ENCODE data around the gene GIGYF2. TPM values are rescaled to one million over a fixed set of nuclear protein-coding genes. Genes with fewer than 3 reads are reported as not detected.

GIGYF2 gene, protein sequence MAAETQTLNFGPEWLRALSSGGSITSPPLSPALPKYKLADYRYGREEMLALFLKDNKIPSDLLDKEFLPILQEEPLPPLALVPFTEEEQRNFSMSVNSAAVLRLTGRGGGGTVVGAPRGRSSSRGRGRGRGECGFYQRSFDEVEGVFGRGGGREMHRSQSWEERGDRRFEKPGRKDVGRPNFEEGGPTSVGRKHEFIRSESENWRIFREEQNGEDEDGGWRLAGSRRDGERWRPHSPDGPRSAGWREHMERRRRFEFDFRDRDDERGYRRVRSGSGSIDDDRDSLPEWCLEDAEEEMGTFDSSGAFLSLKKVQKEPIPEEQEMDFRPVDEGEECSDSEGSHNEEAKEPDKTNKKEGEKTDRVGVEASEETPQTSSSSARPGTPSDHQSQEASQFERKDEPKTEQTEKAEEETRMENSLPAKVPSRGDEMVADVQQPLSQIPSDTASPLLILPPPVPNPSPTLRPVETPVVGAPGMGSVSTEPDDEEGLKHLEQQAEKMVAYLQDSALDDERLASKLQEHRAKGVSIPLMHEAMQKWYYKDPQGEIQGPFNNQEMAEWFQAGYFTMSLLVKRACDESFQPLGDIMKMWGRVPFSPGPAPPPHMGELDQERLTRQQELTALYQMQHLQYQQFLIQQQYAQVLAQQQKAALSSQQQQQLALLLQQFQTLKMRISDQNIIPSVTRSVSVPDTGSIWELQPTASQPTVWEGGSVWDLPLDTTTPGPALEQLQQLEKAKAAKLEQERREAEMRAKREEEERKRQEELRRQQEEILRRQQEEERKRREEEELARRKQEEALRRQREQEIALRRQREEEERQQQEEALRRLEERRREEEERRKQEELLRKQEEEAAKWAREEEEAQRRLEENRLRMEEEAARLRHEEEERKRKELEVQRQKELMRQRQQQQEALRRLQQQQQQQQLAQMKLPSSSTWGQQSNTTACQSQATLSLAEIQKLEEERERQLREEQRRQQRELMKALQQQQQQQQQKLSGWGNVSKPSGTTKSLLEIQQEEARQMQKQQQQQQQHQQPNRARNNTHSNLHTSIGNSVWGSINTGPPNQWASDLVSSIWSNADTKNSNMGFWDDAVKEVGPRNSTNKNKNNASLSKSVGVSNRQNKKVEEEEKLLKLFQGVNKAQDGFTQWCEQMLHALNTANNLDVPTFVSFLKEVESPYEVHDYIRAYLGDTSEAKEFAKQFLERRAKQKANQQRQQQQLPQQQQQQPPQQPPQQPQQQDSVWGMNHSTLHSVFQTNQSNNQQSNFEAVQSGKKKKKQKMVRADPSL (N-terminal part only)
- 10 to 100 TPM; 54.7 to 55.8 TPM for total RNA-seq
- polyA plus RNA-seq = 27.2 TPM

DNA sequence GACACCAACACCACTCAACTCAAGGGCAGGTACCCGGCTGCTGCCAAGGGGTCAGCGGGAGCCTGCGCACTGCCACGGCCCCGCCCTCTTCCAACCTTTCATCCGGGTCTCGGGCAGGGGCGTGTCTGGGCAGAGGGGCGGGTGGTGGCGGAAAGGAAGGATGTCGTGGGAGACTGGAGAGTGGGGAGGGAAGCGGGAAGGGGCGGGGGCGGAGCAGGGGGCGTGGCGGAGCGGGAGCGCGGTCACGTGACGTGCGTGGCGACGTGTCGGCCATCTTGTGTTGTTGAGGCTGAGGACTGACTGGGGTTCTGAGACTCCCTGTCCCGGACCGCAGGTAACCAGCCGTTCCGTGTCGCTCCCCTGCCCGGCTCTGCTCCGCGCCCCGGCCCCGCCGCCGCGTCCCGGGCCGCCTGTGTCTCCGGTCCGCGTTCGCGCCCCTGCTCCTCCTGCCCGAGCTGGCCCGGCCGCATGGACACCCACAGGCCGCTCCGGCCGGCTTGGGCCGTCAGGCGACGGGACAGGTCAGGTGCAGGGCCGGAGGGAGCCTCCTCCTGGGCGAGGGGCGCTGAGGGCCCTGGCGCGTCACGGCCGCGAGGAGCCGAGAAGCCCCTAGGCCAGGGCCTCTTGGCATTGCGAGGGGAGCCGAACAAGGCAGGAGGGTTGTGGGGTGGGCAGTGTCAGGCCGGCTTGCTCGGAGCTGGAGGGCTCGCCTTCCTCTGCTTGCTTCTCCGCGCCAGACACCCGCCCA is at the start of gene GIGYF2:
Gene GIGYF2, plus strand, starts transcription at position 273 of the 748 bp plus-strand sequence. CDS start 37,867 bp downstream, outside the sequence.
- Histone ChIP-seq H3K27me3 (ENCODE audit: insufficient read depth, low read length, poor library complexity, severe bottlenecking) (no peaks in the 10 kb centered on the region), H3K4me1 (ENCODE audit: insufficient read depth, low read length) (peaks cover 39% of the 10 kb centered on the region), H3K9me3 (ENCODE audit: low read length) (no peaks in the 10 kb centered on the region), H3K27ac (ENCODE audit: low read depth, low read length) (peak within 1 kb of the TSS; percentile 72), H3K4me3 (ENCODE audit: low read length) (peak within 1 kb of the TSS; percentile 90), H3K36me3 (ENCODE audit: insufficient read depth, low read length) (no peaks in the 10 kb centered on the region)
- H3K27me3 Mint-ChIP-seq = no peaks in the 10 kb centered on the region
- peaks cover 0 to 17% (median 6%) of the 10 kb centered on the region in 3 donors for H3K36me3 Mint-ChIP-seq
- POLR2A ChIA-PET = no interaction called here
- CTCF ChIA-PET = no interaction called here
- DNase-seq = peak; percentile 83 to 93 (median 91)
- H3K4me3 Mint-ChIP-seq = peak within 1 kb of the TSS; percentile 92 to 99 (median 94)
- peaks cover 32 to 41% (median 35%) of the 10 kb centered on the region in 3 donors for H3K4me1 Mint-ChIP-seq
- H3K27ac Mint-ChIP-seq = peak within 1 kb of the TSS; percentile 88 to 97 (median 94)
- peaks cover 0 to 3% (median 0%) of the 10 kb centered on the region in 5 donors for H3K9me3 Mint-ChIP-seq

- Mint-ChIP-seq H3K27ac (peak overlapping the region in 1 of 8 donors; percentile 38), H3K4me1 (no peaks in the 10 kb centered on the region), H3K4me3 (no peak overlapping the region), H3K36me3 (no peaks in the 10 kb centered on the region), H3K9me3 (no peaks in the 10 kb centered on the region), H3K27me3 (peaks cover 4 to 7% of the 10 kb centered on the region in 2 donors)
- Histone ChIP-seq H3K4me3 (ENCODE audit: low read length) (no peak overlapping the region), H3K27me3 (ENCODE audit: insufficient read depth, low read length, poor library complexity, severe bottlenecking) (no peaks in the 10 kb centered on the region), H3K36me3 (ENCODE audit: insufficient read depth, low read length) (no peaks in the 10 kb centered on the region), H3K27ac (ENCODE audit: low read depth, low read length) (no peak overlapping the region), H3K9me3 (ENCODE audit: low read length) (no peaks in the 10 kb centered on the region), H3K4me1 (ENCODE audit: insufficient read depth, low read length) (no peaks in the 10 kb centered on the region)
- CTCF ChIA-PET = no interaction called here
- POLR2A ChIA-PET = no interaction called here
- no peak for DNase-seq
Measured at GRCh38 chr2:232649033-232649432, 48.1 kb upstream of the GIGYF2 start.

DNA sequence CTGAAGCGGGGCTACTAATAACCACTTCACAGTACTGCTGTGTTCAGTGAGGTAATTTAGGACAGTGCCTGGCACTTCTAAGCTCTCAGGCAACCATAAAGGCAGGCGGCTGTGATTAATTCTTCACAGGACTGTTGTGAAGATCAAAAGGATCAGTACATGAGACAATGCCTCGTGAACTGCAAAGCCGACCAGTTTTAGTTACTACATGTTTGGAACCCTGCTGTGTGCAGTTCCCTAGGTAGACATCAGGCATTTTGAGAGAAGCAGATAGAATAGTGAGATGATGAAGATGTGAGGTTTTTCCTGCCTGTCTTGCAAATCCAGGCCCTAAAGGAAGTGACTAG is 44.7 kb upstream of the GIGYF2 start:
- H3K9me3 ChIP-seq (ENCODE audit: low read length) = no peaks in the 10 kb centered on the region
- Mint-ChIP-seq H3K36me3 (no peaks in the 10 kb centered on the region), H3K4me3 (no peak overlapping the region), H3K9me3 (peaks cover 0 to 2% (median 0%) of the 10 kb centered on the region in 5 donors), H3K27me3 (peaks cover 0 to 3% of the 10 kb centered on the region in 2 donors), H3K4me1 (no peaks in the 10 kb centered on the region), H3K27ac (peak overlapping the region in 2 of 8 donors; percentile 17 to 43)
- no peak overlapping the region for H3K4me3 ChIP-seq (ENCODE audit: low read length)
- CTCF ChIA-PET = no interaction called here
- no peaks in the 10 kb centered on the region for H3K36me3 ChIP-seq (ENCODE audit: insufficient read depth, low read length)
- POLR2A ChIA-PET = no interaction called here
- H3K27ac ChIP-seq (ENCODE audit: low read depth, low read length) = no peak overlapping the region
- no peaks in the 10 kb centered on the region for H3K4me1 ChIP-seq (ENCODE audit: insufficient read depth, low read length)
- no peaks in the 10 kb centered on the region for H3K27me3 ChIP-seq (ENCODE audit: insufficient read depth, low read length, poor library complexity, severe bottlenecking)
- no peak for DNase-seq

DNA sequence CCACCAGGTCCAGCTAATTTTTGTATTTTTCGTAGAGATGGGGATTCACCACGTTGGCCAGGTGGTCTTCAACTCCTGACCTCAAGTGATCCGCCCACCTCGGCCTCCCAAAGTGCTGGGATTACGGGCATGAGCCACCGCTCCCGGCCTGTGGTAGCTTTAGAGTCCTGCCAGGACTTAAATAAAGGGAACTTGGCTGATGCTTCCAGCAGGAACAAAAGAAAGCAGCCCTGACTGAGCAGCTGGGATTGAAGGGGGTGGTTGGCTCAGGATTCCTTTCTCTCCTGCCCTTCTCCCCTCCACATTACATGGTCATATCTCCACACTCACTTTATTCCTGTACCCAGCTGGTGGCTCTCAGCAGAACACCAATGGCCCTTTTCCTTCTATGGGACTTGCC is 43.7 kb upstream of the GIGYF2 start:
- POLR2A ChIA-PET = no interaction called here

DNA sequence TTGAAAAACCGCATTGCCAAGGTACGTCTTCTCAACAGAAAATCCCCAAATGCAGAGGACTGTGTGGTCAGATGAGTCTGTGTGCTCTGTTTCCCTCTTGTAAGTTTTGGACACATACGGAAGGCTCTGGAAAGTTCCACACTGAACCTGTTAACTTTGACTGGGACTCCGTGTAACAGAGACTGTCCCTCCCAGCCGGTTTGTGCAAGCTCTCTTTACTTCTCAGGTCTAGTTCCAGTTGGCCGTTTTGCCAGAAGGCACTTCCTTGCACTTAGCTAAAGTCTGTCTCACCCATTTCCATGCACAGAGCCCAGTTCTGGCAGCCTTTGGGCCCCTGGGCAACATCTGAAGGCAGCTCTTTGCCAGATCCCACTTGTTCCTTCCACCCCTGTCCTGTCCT is 41.7 kb upstream of the GIGYF2 start:
- Histone ChIP-seq H3K4me3 (ENCODE audit: low read length) (no peak overlapping the region), H3K27ac (ENCODE audit: low read depth, low read length) (no peak overlapping the region), H3K36me3 (ENCODE audit: insufficient read depth, low read length) (no peaks in the 10 kb centered on the region), H3K27me3 (ENCODE audit: insufficient read depth, low read length, poor library complexity, severe bottlenecking) (no peaks in the 10 kb centered on the region), H3K9me3 (ENCODE audit: low read length) (no peaks in the 10 kb centered on the region), H3K4me1 (ENCODE audit: insufficient read depth, low read length) (no peaks in the 10 kb centered on the region)
- POLR2A ChIA-PET = no interaction called here
- no peaks in the 10 kb centered on the region for H3K36me3 Mint-ChIP-seq
- H3K27ac Mint-ChIP-seq = no peak overlapping the region
- no peak for DNase-seq
- peaks cover 2 to 4% of the 10 kb centered on the region in 2 donors for H3K27me3 Mint-ChIP-seq
- peaks cover 0 to 2% (median 0%) of the 10 kb centered on the region in 5 donors for H3K9me3 Mint-ChIP-seq
- no peaks in the 10 kb centered on the region for H3K4me1 Mint-ChIP-seq
- H3K4me3 Mint-ChIP-seq = no peak overlapping the region
- CTCF ChIA-PET = no interaction called here

More for the DNA sequence above, 43.7 kb upstream of the GIGYF2 start:
- no peaks in the 10 kb centered on the region for H3K36me3 Mint-ChIP-seq
- peaks cover 0 to 3% of the 10 kb centered on the region in 2 donors for H3K27me3 Mint-ChIP-seq
- Histone ChIP-seq H3K4me3 (ENCODE audit: low read length) (no peak overlapping the region), H3K27me3 (ENCODE audit: insufficient read depth, low read length, poor library complexity, severe bottlenecking) (no peaks in the 10 kb centered on the region), H3K27ac (ENCODE audit: low read depth, low read length) (no peak overlapping the region), H3K4me1 (ENCODE audit: insufficient read depth, low read length) (no peaks in the 10 kb centered on the region), H3K36me3 (ENCODE audit: insufficient read depth, low read length) (no peaks in the 10 kb centered on the region), H3K9me3 (ENCODE audit: low read length) (no peaks in the 10 kb centered on the region)
- no peak overlapping the region for H3K4me3 Mint-ChIP-seq
- H3K4me1 Mint-ChIP-seq = no peaks in the 10 kb centered on the region
- DNase-seq = no peak
- no peak overlapping the region for H3K27ac Mint-ChIP-seq
- CTCF ChIA-PET = no interaction called here
- H3K9me3 Mint-ChIP-seq = peaks cover 0 to 2% (median 0%) of the 10 kb centered on the region in 5 donors

GRCh38 chr2:232658217-232658785 is 38.8 kb upstream of the GIGYF2 start:
- H3K9me3 ChIP-seq (ENCODE audit: low read length) = no peaks in the 10 kb centered on the region
- no peaks in the 10 kb centered on the region for H3K4me1 ChIP-seq (ENCODE audit: insufficient read depth, low read length)
- no peaks in the 10 kb centered on the region for H3K27me3 ChIP-seq (ENCODE audit: insufficient read depth, low read length, poor library complexity, severe bottlenecking)
- CTCF ChIA-PET = no interaction called here
- H3K27ac ChIP-seq (ENCODE audit: low read depth, low read length) = no peak overlapping the region
- Mint-ChIP-seq H3K9me3 (peaks cover 0 to 2% (median 0%) of the 10 kb centered on the region in 5 donors), H3K36me3 (peaks cover 0 to 2% (median 0%) of the 10 kb centered on the region in 3 donors), H3K27ac (no peak overlapping the region), H3K4me3 (no peak overlapping the region), H3K4me1 (no peaks in the 10 kb centered on the region), H3K27me3 (peaks cover 2 to 10% of the 10 kb centered on the region in 2 donors)
- no peak overlapping the region for H3K4me3 ChIP-seq (ENCODE audit: low read length)
- H3K36me3 ChIP-seq (ENCODE audit: insufficient read depth, low read length) = no peaks in the 10 kb centered on the region
- POLR2A ChIA-PET = no interaction called here
- DNase-seq = no peak

DNA sequence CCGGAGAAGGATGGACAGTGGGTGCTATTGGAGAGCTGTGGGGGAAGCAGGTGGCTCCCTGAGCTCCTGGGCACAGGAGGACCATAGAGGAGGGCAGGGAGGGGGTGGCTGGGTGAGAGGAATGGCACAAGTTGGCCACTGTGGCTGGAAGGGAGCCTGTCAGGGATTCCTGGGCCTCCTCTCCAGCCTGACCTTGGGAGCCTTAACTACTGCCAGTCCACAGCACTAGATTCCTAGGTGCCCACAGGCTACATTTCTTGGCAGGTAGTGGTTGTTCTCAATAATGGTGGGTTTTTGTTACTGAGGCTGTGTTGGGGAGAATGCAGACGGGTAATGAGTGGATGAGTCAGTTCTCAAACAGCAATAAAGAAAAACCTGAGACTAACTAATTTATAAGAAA is 37.8 kb upstream of the GIGYF2 start:
- H3K27me3 ChIP-seq (ENCODE audit: insufficient read depth, low read length, poor library complexity, severe bottlenecking) = no peaks in the 10 kb centered on the region
- ChIA-PET POLR2A (no interaction called here), CTCF (no interaction called here)
- no peaks in the 10 kb centered on the region for H3K9me3 ChIP-seq (ENCODE audit: low read length)
- Mint-ChIP-seq H3K9me3 (peaks cover 0 to 2% (median 0%) of the 10 kb centered on the region in 5 donors), H3K27ac (no peak overlapping the region), H3K27me3 (peaks cover 2 to 10% of the 10 kb centered on the region in 2 donors), H3K4me3 (no peak overlapping the region), H3K4me1 (no peaks in the 10 kb centered on the region), H3K36me3 (peaks cover 0 to 2% (median 0%) of the 10 kb centered on the region in 3 donors)
- H3K4me3 ChIP-seq (ENCODE audit: low read length) = no peak overlapping the region
- DNase-seq = no peak
- H3K4me1 ChIP-seq (ENCODE audit: insufficient read depth, low read length) = no peaks in the 10 kb centered on the region
- no peak overlapping the region for H3K27ac ChIP-seq (ENCODE audit: low read depth, low read length)
- no peaks in the 10 kb centered on the region for H3K36me3 ChIP-seq (ENCODE audit: insufficient read depth, low read length)

All from CD8-positive, alpha-beta memory T cell (primary cell).